Uterus (tissue), 4 donors: ENCODE measurements around the gene LMOD1. TPM values are rescaled to one million over a fixed set of nuclear protein-coding genes. Genes with fewer than 3 reads are reported as not detected.

Source experiments
- DNase-seq, 2 donors: peaks; one replicate each; pipeline ENCODE4 v3.0.0-alpha.2; 2019 to 2020
- H3K27ac ChIP-seq, 2 donors: fragments of 200-600 bp; sonication (generic); 1 replicate in 1 of 2; 2 replicates in 1 of 2; pipeline ENCODE4 v1.5.1; 2016 to 2018
- H3K27me3 ChIP-seq, 2 donors: fragments of 200-600 bp; sonication (generic); one replicate each; pipeline ENCODE4 v1.5.1; 2018 to 2019; ENCODE audit warnings: control low read depth in 1 of 2
- H3K36me3 ChIP-seq, 2 donors: fragments of 200-600 bp; sonication (generic); one replicate each; pipeline ENCODE4 v1.5.1; 2019; ENCODE audit warnings: control low read depth in 1 of 2
- H3K4me1 ChIP-seq, 2 donors: fragments of 200-600 bp; sonication (generic); one replicate each; pipeline ENCODE4 v1.5.1; 2018 to 2019; ENCODE audit warnings: control low read depth in 1 of 2
- H3K4me3 ChIP-seq, 2 donors: fragments of 200-600 bp; sonication (generic); 1 replicate in 1 of 2; 2 replicates in 1 of 2; pipeline ENCODE4 v1.5.1; 2018 to 2019; ENCODE audit warnings: mild to moderate bottlenecking in 1 of 2
- H3K9me3 ChIP-seq, 2 donors: fragments of 200-600 bp; sonication (generic); one replicate each; pipeline ENCODE4 v1.5.1; 2019; ENCODE audit warnings: control low read depth in 1 of 2
- CTCF ChIP-seq, 4 experiments: fragments of 200-600 bp in 2 of 4; fragments of 450-650 bp in 2 of 4; sonication (generic) in 2 of 4; IDR thresholded peaks; one replicate each; pipeline ENCODE4 v1.5.1; 2016 to 2019; ENCODE audit warnings: antibody characterized with exemption in 4 of 4, mild to moderate bottlenecking in 2 of 4, moderate library complexity in 1 of 4
- POLR2A ChIP-seq, 2 donors: fragments of 450-650 bp; IDR thresholded peaks; one replicate each; pipeline ENCODE4 v1.6.1; 2016; ENCODE audit warnings: antibody characterized with exemption in 2 of 2, mild to moderate bottlenecking in 1 of 2, moderate library complexity in 1 of 2
- intact Hi-C: fragments of 100-400 bp; cut with DNase I; formaldehyde crosslinking; loops from one replicate; pipeline ENCODE4 v1.15.1; 2023; ENCODE audit warnings: low total_unique reads
- total RNA-seq, 4 donors: library from RNA; depleted of rRNA in 3 of 4; stranded (reverse); fragments of >200 nt in 3 of 4; gene quantifications; one replicate each; pipeline versions ENCODE4 v1.1.0 to v1.2.4, GENCODE V29; 2014 to 2023
- donor health status: DM: yes; HTN: yes; CAD: no.

LMOD1 gene
- total RNA-seq, 4 donors from 2014 or later = 38.9 to 377 (median 147) TPM

- peak overlapping the region; percentile 82 to 85 for H3K27ac ChIP-seq
- H3K27me3 ChIP-seq = no peaks in the 10 kb centered on the region
- H3K9me3 ChIP-seq = no peaks in the 10 kb centered on the region
- TF ChIP-seq POLR2A (IDR thresholded peaks at IDR 0.05) (peak in 1 of 2 donors; percentile 29), CTCF (IDR thresholded peaks at IDR 0.05) (no peak)
- intact Hi-C loops = no loop called here
- peak in 1 of 2 donors; percentile 61 for DNase-seq
- H3K4me1 ChIP-seq = peaks cover 0 to 17% of the 10 kb centered on the region in 2 donors
- H3K36me3 ChIP-seq = no peaks in the 10 kb centered on the region
- H3K4me3 ChIP-seq = no peak overlapping the region
These were observed 51.2 kb downstream of the LMOD1 start for GRCh38 chr1:201895120-201895665.

- peak overlapping the region; percentile 82 to 85 for H3K27ac ChIP-seq
- intact Hi-C loops = no loop called here
These were observed 51.8 kb downstream of the LMOD1 start for GRCh38 chr1:201894343-201895119.

GRCh38 chr1:201893431-201893830, 52.9 kb downstream of the LMOD1 start:
- no peak overlapping the region for H3K4me3 ChIP-seq
- intact Hi-C loops = no loop called here
- peaks cover 3 to 19% of the 10 kb centered on the region in 2 donors for H3K4me1 ChIP-seq
- no peaks in the 10 kb centered on the region for H3K9me3 ChIP-seq
- peak overlapping the region; percentile 82 to 85 for H3K27ac ChIP-seq
- no peaks in the 10 kb centered on the region for H3K36me3 ChIP-seq
- no peaks in the 10 kb centered on the region for H3K27me3 ChIP-seq
- DNase-seq = peak in 1 of 2 donors; percentile 21
- no peak for TF ChIP-seq POLR2A (IDR thresholded peaks at IDR 0.05)
- TF ChIP-seq CTCF (IDR thresholded peaks at IDR 0.05) = no peak

More at GRCh38 chr1:201894343-201895119, 51.8 kb downstream of the LMOD1 start:
- Histone ChIP-seq H3K27me3 (no peaks in the 10 kb centered on the region), H3K9me3 (no peaks in the 10 kb centered on the region), H3K4me1 (peaks cover 0 to 21% of the 10 kb centered on the region in 2 donors), H3K36me3 (no peaks in the 10 kb centered on the region), H3K4me3 (no peak overlapping the region)
- peak in 1 of 2 donors; percentile 43 for DNase-seq
- TF ChIP-seq CTCF (IDR thresholded peaks at IDR 0.05) (no peak), POLR2A (IDR thresholded peaks at IDR 0.05) (no peak)

- Histone ChIP-seq H3K36me3 (no peaks in the 10 kb centered on the region), H3K9me3 (no peaks in the 10 kb centered on the region), H3K4me1 (peaks cover 3 to 16% of the 10 kb centered on the region in 2 donors), H3K27me3 (no peaks in the 10 kb centered on the region), H3K4me3 (no peak overlapping the region), H3K27ac (peak overlapping the region in 1 of 2 donors; percentile 85)
- no peak for DNase-seq
- TF ChIP-seq POLR2A (IDR thresholded peaks at IDR 0.05) (no peak), CTCF (IDR thresholded peaks at IDR 0.05) (no peak)
- intact Hi-C loops = no loop called here
These were observed 54.1 kb downstream of the LMOD1 start for GRCh38 chr1:201892211-201892610.

GRCh38 chr1:201891451-201892045, 54.8 kb downstream of the LMOD1 start:
- H3K4me1 ChIP-seq = peaks cover 3 to 13% of the 10 kb centered on the region in 2 donors
- TF ChIP-seq CTCF (IDR thresholded peaks at IDR 0.05) = no peak
- TF ChIP-seq POLR2A (IDR thresholded peaks at IDR 0.05) = no peak
- peak overlapping the region in 1 of 2 donors; percentile 85 for H3K27ac ChIP-seq
- H3K36me3 ChIP-seq = no peaks in the 10 kb centered on the region
- no peaks in the 10 kb centered on the region for H3K27me3 ChIP-seq
- H3K4me3 ChIP-seq = no peak overlapping the region
- no peaks in the 10 kb centered on the region for H3K9me3 ChIP-seq
- no peak for DNase-seq
- intact Hi-C loops = no loop called here
